HL-60/S4 (cell line): ENCODE measurements around the gene TRNP1.
"Not testable (repeated sequence)": the region's sequence is repeated elsewhere in the genome, so short reads cannot be mapped to it uniquely, and the experiment has no call there.

ENCODE experiments used
- in situ Hi-C: fragments of 300-500 bp; cut with MboI; formaldehyde crosslinking; loops from 2 replicates; pipeline ENCODE4 v1.14.3; 2022; ENCODE audit warnings: low sequenced_read_pairs

Gene TRNP1, protein sequence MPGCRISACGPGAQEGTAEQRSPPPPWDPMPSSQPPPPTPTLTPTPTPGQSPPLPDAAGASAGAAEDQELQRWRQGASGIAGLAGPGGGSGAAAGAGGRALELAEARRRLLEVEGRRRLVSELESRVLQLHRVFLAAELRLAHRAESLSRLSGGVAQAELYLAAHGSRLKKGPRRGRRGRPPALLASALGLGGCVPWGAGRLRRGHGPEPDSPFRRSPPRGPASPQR

DNA sequence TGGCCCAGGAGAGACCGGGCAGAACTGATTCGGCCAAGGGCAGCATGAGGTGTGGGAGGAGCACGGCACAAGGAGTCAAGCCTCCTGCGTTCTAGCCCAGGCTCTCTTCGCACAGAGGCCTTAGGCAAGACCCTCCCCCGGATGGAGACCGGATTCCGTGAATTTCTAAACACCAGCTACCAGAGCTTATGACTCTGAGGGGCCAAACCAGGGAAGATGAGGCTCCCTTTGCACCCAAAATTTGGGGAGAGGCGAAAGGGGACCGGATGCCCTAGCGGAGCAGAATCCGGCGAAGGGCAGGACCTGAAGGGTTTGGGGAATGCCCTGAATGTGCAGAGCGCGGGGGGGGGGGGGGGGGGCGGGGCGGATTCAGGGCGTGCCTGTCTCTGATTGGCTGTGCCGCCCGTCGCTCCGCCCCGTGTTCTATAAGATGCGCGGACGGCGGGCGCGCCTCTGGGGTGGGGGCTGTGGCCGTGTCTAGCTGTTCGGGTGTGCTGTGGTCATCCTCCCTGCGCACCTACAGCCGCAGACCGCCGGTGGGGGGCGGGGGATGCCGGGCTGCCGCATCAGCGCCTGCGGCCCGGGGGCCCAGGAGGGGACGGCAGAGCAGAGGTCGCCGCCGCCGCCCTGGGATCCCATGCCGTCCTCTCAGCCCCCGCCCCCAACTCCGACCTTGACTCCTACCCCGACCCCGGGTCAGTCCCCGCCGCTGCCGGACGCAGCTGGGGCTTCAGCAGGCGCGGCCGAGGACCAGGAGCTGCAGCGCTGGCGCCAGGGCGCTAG is at the start of gene TRNP1:
TSS of gene TRNP1 (plus strand) at position 456 of the 783 bp plus-strand sequence. CDS start at position 551, 95 bp downstream.
- in situ Hi-C loops: no loop called here

DNA sequence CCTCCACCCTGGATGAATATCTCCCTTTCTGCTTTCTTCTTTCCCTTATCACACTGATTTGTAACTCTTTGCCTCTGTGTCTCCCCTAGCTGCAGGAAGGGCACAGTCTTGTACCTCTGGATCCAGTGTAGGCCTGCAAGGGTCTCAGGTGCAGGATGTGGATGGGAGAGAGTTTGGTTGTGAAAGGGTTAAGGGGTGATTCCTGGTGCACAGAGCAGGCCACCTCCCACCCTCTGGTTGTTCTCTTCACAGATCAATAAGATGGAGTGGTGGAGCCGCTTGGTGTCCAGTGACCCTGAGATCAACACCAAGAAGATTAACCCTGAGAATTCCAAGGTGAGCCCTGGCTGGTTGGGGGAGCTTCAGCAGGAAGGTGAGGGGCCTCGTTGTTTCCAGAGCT is 48.4 kb upstream of the TRNP1 start:
- in situ Hi-C loops: no loop called here

DNA sequence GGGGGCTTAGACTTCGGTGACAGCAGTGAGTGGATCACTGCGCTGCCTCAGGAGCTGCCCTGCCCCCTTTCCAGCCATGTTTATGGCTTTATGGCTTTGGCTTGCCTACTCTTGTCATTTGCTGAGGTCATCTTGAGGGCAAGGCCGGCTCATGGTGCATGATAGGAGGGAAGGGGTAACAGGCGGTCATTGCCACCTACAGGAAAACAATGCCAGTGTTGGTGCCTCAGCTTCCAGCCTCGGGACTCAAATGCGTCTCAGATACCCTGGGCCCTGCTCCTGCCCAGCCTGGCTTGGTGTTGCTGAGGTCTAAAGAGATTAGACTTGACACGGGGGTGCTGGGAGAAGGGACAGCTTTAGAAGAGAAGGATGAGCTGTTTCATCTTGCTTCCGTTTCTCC is 47.8 kb upstream of the TRNP1 start:
- in situ Hi-C loops: no loop called here

DNA sequence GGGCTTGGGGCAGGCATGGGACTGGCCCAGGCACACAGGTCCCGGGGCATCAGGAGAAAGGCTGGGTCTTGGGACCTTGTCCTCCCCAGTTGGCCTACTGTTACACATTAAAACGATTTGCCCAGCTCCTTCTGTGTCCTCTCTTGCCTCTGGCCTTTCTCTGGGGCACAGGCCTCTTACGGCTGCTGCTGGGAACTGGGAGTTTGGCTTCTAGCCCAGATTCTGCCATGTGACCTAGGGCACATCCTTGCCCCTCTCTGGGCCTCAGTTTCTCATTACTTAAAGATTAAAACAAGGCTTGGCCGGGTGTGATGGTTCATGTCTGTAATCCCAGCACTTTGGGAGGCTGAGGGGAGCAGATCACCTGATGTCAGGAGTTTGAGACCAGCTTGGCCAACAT is 47.2 kb upstream of the TRNP1 start:
- in situ Hi-C loops: no loop called here

DNA sequence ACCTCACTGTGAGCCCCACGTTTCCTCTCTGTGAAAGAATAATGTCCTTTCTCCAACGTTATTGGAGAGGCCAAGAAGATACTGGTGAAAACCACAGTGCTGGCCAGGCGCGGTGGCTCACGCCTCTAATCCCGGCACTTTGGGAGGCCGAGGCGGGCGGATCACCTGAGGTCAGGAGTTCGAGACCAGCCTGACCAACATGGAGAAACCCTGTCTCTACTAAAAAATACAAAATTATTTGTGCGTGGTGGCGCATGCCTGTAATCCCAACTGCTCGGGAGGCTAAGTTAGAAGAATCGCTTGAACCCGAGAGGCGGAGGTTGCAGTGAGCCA is 44.8 kb upstream of the TRNP1 start:
- in situ Hi-C loops: not testable (repeated sequence)

DNA sequence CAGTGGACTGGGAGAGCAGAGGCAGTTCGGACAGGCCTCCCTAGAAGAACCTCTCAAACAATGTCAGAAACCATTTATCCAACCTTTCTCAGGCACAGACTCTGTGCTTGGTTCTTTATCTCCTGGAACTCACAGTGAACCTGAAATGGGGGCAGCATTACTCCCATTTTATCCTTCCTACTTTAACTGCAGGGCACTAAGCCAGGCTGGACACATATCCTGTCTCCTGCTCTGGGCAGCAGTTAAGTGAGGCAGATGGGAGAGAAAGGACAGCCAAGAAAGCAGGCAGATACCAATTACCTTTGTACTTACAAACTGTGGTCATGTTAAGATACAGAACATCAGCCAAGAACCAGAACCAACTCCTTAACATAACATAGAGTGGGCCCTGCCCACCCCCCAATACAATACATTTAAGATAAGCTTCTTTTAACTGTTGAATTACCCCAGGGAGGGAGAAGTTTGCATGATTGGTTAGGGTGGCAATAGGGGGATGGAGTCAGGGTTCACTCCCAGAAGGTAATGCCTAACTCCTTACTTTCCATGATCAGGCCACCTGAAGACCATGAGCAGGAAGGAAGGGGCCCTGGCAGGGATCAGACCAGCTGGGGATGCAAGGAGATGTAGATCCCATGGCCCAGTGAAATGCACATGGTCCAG is 44.1 kb upstream of the TRNP1 start:
- in situ Hi-C loops: no loop called here

DNA sequence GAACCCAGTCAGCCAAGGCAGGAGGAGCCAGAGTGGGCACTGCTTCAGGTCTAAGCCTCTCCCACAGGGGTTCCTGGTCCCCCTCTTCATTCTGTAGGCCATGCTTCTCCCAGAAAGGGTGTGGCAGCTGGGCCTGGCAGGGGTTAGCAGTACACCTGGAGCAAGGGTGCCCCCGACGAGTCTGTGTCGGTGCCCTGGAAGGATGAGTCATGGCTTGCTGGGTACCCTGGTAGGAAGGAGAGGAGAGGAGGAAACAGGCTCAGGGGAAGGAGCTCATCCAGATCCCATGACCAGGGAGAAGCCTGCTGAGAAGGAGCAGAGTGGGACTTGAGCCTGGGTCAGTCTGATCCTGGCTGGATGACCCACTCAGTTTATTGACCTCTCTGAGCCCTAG is 43.6 kb upstream of the TRNP1 start:
- in situ Hi-C loops: no loop called here

DNA sequence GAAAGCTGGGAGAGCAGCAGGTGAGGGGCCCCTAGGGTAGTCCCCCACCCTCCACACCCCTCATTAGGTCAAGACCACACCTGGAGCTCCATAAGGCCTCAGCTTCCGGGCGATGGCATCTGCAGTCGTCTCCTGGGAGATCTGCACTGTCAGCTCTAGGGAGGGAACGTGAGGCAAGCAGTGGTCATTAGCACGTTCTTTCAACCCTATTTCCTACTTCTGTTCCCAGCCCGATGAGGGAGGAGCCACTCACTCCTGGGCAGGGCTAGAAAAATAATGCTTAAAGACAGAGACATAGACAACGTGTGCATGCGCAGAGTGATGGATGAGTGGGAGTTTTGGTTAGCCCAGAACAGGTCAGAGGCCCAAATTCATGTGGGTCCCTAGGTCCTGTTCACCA is 42.9 kb upstream of the TRNP1 start:
- in situ Hi-C loops: no loop called here

DNA sequence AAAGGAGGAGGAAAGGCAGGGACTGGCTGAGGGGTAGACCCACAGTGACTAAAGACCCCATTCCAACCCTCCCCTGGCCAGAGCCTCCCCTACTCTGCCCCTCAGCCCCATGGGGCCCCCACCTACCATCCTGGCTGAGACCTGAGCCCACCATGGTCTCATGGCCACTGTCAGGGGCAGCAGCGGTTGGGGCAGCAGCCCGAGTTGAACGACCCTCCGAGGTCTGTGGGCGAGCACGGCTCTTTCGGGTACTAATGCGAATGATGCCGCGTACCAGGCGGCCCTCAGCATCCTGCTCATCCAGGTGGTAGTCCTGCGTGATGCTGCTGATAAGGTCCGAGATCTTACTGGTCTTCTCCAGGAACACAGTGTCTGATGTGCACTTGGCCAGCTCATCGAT is 42.3 kb upstream of the TRNP1 start:
- in situ Hi-C loops: no loop called here

DNA sequence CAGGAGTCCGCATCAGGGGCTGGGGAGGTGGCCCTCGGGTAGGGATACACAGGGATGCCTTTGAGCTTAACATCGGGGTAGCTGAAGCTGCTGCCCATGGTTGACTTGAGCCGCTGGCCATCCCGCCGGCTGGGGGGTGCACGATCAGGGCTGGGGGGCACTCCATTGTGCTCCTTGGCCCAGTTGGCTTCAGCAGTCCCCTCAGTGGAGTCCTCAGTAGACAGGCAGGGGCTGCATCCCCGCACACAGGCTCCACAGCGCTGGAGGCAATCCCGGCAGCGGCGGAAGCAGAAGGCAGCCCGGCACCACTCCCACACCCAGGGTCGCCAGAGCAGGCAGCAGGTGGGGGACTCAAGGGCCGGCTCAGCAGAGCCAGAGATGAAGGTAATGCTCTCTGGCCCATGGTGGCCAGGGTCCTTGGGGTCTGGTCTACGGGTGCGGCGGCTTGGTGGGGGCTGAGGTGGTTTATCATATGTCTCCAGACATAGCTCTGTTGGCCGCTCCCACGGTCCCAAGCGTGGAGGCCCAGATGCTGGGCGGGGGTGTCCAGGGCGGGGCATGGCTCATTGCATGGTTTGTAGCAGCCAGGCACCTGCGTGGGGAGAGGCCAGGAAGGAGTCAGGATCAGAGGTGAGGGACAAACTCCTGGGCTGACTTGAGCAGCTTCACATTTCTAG is 41.5 kb upstream of the TRNP1 start:
- in situ Hi-C loops: no loop called here

DNA sequence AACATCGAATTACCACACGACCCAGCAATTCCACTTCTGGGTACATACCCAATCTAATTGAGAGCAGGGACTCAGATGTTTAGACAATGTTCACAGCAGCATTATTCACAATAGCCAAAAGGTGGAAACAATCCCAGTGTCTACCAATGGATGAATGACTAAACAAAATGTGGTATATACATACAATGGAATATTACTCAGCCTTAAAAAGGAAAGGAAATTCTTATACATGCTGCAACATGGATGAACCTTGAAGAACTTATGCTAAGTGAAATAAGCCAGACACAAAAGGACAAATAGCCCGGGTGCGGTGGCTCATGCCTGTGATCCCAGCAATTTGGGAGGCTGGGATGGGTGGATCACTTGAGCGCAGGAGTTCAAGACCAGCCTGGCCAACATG is 40.1 kb upstream of the TRNP1 start:
- in situ Hi-C loops: no loop called here

DNA sequence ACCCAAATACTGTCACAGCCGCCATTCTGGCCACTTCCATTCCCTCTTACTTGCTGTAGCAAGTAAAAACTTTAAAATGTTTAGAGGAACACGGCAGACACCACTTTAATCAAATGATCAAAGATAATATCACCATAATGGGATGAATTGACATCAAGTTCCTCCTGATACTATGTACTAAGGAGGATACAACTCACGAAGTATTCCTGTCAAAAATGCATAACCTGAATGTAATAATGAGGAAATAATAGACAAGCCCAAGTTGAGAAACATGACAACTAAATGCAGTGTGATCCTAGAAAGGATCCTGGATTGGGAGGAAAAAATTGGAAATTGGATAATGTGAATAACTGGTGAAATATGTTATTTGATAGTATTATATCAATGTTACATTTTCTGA is 37.2 kb upstream of the TRNP1 start:
- in situ Hi-C loops: no loop called here

DNA sequence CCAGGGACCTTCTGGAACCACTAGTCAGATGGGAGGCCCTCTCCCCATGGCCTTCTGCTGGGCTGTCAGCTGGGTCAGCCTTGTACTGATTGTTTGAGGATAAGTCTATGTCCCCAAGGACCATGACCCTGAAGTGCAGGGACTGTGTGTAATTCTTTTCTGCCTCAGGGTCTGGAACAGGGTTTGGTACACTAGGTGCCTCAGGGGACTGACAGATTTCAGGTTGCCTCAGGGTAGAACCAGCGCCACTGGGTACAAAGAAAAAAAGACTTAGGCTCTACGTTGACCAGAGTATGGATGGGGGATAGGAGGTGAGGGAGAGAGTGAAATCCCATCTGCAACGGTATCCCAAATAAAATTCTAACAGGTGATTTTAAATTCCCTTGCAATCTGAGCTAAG is 36.2 kb upstream of the TRNP1 start:
- in situ Hi-C loops: no loop called here

DNA sequence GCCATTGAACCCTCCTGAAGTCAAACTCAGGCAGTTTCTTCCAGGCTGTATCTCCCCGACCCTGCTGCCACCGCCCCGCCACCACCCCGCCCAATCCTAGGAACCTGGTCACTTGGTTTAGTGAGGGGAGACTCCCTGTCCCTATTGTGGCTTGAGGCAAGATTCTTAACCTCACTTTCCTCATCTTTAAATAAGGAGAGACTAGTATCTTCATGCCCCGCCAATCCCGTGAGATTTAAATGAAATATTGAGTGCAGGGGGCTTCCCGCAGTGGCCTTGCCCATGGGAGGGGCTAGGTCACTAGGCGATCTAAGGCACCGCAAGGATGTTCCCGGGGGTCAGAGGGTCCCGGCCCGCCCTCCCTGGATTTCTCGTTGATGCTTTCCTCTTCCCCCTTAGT is 34.2 kb upstream of the TRNP1 start:
- in situ Hi-C loops: no loop called here

DNA sequence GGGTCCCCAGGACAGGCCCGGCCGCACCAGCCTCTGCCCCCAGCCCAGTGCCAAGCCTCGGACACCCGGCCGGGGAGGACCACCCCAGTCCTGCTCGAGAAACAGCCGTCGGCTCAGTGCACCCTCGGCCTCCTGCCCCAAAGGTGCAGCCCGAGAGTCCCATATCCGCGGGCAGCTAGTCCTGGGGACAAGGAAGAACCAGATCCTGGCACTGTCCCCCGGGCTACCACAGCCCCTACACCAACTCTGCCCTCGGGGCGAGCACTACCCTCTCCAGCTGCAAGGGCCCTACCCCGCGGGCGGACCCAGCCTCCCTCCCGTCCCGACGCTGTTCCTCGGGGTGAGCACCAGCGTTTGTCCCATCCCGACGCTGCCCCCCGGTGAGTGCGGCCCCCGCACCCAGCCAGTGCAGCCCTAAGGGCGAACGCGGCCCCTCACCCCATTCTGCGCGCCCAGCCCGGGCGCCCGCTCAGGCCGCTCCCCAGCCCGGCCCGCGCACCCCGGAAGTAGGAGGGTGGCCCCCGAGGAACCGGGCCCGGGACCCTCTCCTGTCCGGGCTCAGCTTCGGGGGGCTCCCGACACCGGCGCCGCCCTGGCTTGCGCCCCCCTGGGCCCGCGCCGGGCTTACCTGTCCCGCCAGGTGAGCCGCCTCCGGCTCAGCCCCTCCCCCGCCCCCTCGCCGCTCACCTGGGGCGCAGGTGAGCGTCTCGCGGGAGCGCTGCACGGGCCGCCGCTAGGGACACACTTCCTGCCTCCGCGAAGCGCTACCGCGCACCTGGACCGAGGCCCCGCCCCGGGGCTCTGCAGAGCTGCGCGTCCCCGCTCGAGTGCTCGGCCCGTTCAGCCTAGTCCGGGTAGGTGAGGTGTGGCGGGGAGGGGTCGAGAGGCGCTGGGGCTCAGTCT is 33.5 kb upstream of the TRNP1 start, which contains the start of gene KDF1:
TSS of gene KDF1 (minus strand) at position 747 of the 903 bp plus-strand sequence. CDS start 8,088 bp downstream, outside the sequence.
- in situ Hi-C loops: no loop called here

DNA sequence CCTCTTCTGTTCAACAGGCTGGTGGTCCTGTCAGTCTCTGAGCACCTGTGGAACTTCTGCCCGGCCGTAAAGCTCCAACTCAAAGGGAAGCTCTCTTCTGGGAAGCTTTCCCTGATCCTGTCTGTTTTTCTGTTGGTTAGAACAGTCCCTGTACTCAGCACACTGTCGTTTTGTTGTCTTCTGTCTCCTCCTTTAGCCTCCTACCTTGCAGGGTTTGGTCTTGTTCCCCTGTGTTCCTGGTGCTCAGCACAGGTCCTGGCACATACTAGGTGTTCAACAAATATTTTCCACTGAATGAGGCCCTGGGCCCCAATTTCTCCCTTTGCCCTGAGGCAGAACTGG is 32.9 kb upstream of the TRNP1 start:
- in situ Hi-C loops: no loop called here

DNA sequence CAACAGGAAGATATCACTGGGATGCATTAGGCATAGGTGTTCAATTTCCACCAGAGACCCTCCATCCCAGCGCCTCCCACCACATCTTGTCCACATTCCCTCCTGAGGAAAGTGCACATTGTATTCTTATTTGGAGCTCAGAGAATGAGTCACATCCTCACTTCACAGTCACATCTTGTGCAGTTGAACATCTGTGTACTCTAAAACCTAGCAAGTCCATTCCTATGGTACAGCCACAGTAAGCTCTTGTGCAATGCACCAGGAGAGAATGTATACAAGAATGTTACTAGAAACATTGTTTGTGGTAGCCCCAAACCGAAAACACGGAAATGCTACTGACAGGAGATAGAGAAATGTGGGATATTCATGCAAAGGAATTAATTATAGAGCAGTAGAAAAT is 31.7 kb upstream of the TRNP1 start:
- in situ Hi-C loops: no loop called here

DNA sequence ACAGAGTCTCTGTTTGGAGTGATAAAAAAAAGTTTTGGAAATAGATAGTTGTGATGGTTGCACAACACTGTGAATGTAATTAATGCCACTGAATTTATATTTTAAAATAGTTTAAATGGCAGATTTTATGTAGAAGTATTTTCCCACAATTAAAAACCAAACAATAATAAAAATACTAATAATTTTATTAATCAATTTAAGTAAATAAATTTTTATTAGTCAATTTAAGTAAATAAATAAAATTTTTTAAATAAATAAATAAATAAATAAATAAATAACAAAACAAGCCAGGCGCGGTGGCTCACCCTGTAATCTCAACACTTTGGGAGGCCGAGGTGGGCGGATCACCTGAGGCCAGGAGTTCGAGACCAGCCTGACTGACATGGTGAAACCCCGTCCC is 28.3 kb upstream of the TRNP1 start:
- in situ Hi-C loops: no loop called here

DNA sequence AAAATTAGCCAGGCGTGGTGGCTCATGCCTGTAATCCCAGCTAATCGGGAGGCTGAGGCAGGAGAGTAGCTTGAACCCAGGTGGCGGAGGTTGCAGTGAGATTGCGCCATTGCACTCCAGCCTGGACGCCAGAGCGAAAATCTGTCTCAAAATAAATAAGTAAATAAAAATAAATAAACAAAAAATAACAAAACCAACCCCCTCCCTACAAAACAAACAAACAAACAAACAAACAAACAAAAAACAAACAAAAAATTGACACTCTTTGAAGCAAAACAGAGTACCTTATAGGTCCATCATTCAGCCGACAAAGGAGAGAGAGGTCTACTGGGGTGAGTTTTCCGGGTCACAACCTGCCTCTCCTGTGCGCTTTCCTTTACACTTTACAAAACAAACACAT is 27.9 kb upstream of the TRNP1 start:
- in situ Hi-C loops: no loop called here

DNA sequence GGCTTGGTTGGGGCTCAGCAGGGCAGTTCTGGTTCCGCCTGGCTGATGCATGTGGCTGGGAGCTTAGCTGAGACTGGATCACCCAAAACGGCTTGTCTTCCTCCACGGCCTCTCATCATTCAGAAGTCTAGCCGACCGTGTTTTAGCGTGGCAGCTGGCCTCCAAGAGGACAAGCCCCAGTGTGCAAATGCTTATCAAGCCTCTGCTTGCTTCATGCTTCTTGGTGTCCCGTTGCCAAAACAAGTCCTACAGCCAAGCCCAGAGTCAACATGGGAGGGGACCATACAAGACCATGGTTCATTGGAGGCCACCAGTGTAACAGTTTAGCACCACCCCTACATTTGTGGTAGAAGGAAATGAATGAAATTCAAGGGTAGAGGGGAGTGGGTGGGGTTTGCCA is 22.7 kb upstream of the TRNP1 start:
- in situ Hi-C loops: no loop called here

DNA sequence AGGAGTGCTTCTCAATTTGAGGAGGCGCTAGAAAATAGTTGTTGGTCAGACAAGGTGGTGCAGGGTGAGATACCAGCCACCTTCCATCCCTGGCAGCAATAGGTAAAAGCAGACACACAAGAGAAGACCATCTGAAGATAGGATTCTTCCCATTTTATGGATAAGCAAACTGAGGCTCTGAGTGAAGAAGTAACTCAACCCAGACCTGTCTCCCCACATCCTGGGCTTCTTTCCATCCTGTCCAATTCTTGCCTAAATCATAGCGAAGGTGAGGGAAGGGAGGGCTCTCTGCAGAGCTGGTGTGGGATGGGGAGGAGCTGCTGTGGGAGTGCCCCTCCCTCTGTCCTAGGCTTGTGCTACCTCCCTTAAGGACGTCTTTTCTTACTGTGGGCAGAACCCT is 21.9 kb upstream of the TRNP1 start:
- in situ Hi-C loops: no loop called here
